Endodermal cell (in vitro differentiated cells): ENCODE measurements around the gene SHH. TPM values are rescaled to one million over a fixed set of nuclear protein-coding genes. Genes with fewer than 3 reads are reported as not detected.

Experiments used
- DNase-seq: peaks from one replicate; pipeline ENCODE4 v3.0.0-alpha.2; 2017
- H3K27ac ChIP-seq: 2 replicates; pipeline ENCODE4 v1.5.1; 2013; ENCODE audit warnings: mild to moderate bottlenecking, low read depth, low read length, moderate library complexity
- H3K27me3 ChIP-seq: 2 replicates; pipeline ENCODE4 v1.6.1; 2013; ENCODE audit warnings: mild to moderate bottlenecking, low read length, moderate library complexity; ENCODE audit not compliant: insufficient read depth, control insufficient read depth, poor library complexity, severe bottlenecking
- H3K36me3 ChIP-seq: 2 replicates; pipeline ENCODE4 v1.7.0; 2013; ENCODE audit warnings: mild to moderate bottlenecking, low read length, moderate library complexity; ENCODE audit not compliant: control insufficient read depth, insufficient read depth
- H3K4me1 ChIP-seq: one replicate; pipeline ENCODE4 v1.7.0; 2013; ENCODE audit warnings: low read length; ENCODE audit not compliant: control insufficient read depth, insufficient read depth
- H3K4me3 ChIP-seq: 2 replicates; pipeline ENCODE4 v1.5.1; 2013; ENCODE audit warnings: mild to moderate bottlenecking, low read length, moderate library complexity
- H3K9ac ChIP-seq: 2 replicates; pipeline ENCODE4 v1.6.1; 2013; ENCODE audit warnings: mild to moderate bottlenecking, low read length, moderate library complexity; ENCODE audit not compliant: poor library complexity, severe bottlenecking; ENCODE audit errors: extremely low read depth
- H3K9me3 ChIP-seq: 2 replicates; pipeline ENCODE4 v1.6.1; 2013; ENCODE audit warnings: mild to moderate bottlenecking, low read length, moderate library complexity; ENCODE audit not compliant: control insufficient read depth
- H3K27ac Mint-ChIP-seq: 2 replicates; pipeline ENCODE4 v1.8.0; 2020; ENCODE audit warnings: mixed read lengths
- H3K27me3 Mint-ChIP-seq: 2 replicates; pipeline ENCODE4 v1.8.0; 2021; ENCODE audit warnings: mild to moderate bottlenecking, mixed read lengths; ENCODE audit not compliant: insufficient read depth
- H3K36me3 Mint-ChIP-seq: 2 replicates; pipeline ENCODE4 v1.8.0; 2020; ENCODE audit warnings: low read depth, mixed read lengths
- H3K4me1 Mint-ChIP-seq: 2 replicates; pipeline ENCODE4 v1.8.0; 2020; ENCODE audit warnings: mixed read lengths
- H3K4me3 Mint-ChIP-seq: 2 replicates; pipeline ENCODE4 v1.8.0; 2020; ENCODE audit warnings: mild to moderate bottlenecking, moderate library complexity, mixed read lengths
- H3K9me3 Mint-ChIP-seq: 2 replicates; pipeline ENCODE4 v1.8.0; 2020; ENCODE audit warnings: mild to moderate bottlenecking, mixed read lengths
- CTCF ChIP-seq: fragments of 200-600 bp; sonication (generic); conservative IDR thresholded peaks from 2 replicates; pipeline ENCODE4 v1.5.0; 2021; ENCODE audit warnings: antibody characterized with exemption, mild to moderate bottlenecking
- WGBS, 2 experiments: methylation state at CpG; one replicate each; pipeline versions ENCODE4 v1.1.5 to v1.1.7; 2013; ENCODE audit warnings: missing lambda C conversion rate in 2 of 2, mixed read lengths in 1 of 2; ENCODE audit not compliant: insufficient coverage in 1 of 2, insufficient read length in 1 of 2; 5-methylcytosine and 5-hydroxymethylcytosine counted together
- total RNA-seq, 2 donors: library from RNA; stranded (reverse); fragmentation: NEBNext Ultra II Directional in 1 of 2; extraction: Animal tissue kit (Norgen Biotek cat#: 25700) in 1 of 2; gene quantifications; 2 replicates in 1 of 2; 3 replicates in 1 of 2; pipeline ENCODE4 v1.2.1, GENCODE V29; 2021

Gene SHH
- total RNA-seq, 2 donors from 2014 or later = 0.99 to 1.6 TPM

- peaks cover 4% of the 10 kb centered on the region for H3K9me3 Mint-ChIP-seq
- WGBS, 2 experiments = 92 to 94% methylated on average over 12 to 13 of the region's 13 CpGs
- Histone ChIP-seq H3K4me3 (no peak overlapping the region), H3K27me3 (peaks cover 79% of the 10 kb centered on the region), H3K9ac (no peak overlapping the region), H3K9me3 (no peaks in the 10 kb centered on the region), H3K4me1 (no peaks in the 10 kb centered on the region), H3K27ac (no peak overlapping the region), H3K36me3 (no peaks in the 10 kb centered on the region)
- no peaks in the 10 kb centered on the region for H3K4me1 Mint-ChIP-seq
- H3K27ac Mint-ChIP-seq = no peak overlapping the region
- H3K4me3 Mint-ChIP-seq = no peak overlapping the region
- H3K27me3 Mint-ChIP-seq = peaks cover 76% of the 10 kb centered on the region
- no peak for DNase-seq
- no peaks in the 10 kb centered on the region for H3K36me3 Mint-ChIP-seq
- no peak for TF ChIP-seq CTCF
These were observed 13.4 kb downstream of the SHH start for GRCh38 chr7:155798673-155799439.

GRCh38 chr7:155797262-155798250, 14.7 kb downstream of the SHH start:
- Histone ChIP-seq H3K9me3 (no peaks in the 10 kb centered on the region), H3K27ac (no peak overlapping the region), H3K36me3 (no peaks in the 10 kb centered on the region), H3K9ac (no peak overlapping the region), H3K4me3 (no peak overlapping the region), H3K4me1 (no peaks in the 10 kb centered on the region), H3K27me3 (peaks cover 68% of the 10 kb centered on the region)
- Mint-ChIP-seq H3K27me3 (peaks cover 68% of the 10 kb centered on the region), H3K36me3 (no peaks in the 10 kb centered on the region), H3K4me1 (no peaks in the 10 kb centered on the region), H3K4me3 (no peak overlapping the region), H3K27ac (no peak overlapping the region), H3K9me3 (peaks cover 4% of the 10 kb centered on the region)
- TF ChIP-seq CTCF = no peak
- DNase-seq = no peak
- 80 to 89% methylated on average over 9 to 36 of the region's 38 CpGs for WGBS, 2 experiments

GRCh38 chr7:155796381-155797261, 15.6 kb downstream of the SHH start:
- peak; percentile 95 for DNase-seq
- H3K9me3 ChIP-seq = no peaks in the 10 kb centered on the region
- WGBS, 2 experiments = 46 to 80% methylated on average over 26 to 58 of the region's 60 CpGs
- no peaks in the 10 kb centered on the region for H3K36me3 ChIP-seq
- H3K4me3 ChIP-seq = no peak overlapping the region
- H3K27me3 Mint-ChIP-seq = peaks cover 61% of the 10 kb centered on the region
- no peak overlapping the region for H3K4me3 Mint-ChIP-seq
- H3K27me3 ChIP-seq = peaks cover 59% of the 10 kb centered on the region
- peaks cover 3% of the 10 kb centered on the region for H3K9me3 Mint-ChIP-seq
- H3K27ac ChIP-seq = no peak overlapping the region
- peak; percentile 94 for TF ChIP-seq CTCF
- no peaks in the 10 kb centered on the region for H3K4me1 Mint-ChIP-seq
- no peak overlapping the region for H3K27ac Mint-ChIP-seq
- no peak overlapping the region for H3K9ac ChIP-seq
- no peaks in the 10 kb centered on the region for H3K4me1 ChIP-seq
- H3K36me3 Mint-ChIP-seq = no peaks in the 10 kb centered on the region
